ENCODE measurements around the gene DHRS3.
"Not testable (repeated sequence)": the region's sequence is repeated elsewhere in the genome, so short reads cannot be mapped to it uniquely, and the experiment has no call there.

- not testable (repeated sequence) for TF ChIP-seq POLR2AphosphoS5, POLR2A (IDR thresholded peaks at IDR 0.05)
- TF ChIP-seq, protein P1, sequence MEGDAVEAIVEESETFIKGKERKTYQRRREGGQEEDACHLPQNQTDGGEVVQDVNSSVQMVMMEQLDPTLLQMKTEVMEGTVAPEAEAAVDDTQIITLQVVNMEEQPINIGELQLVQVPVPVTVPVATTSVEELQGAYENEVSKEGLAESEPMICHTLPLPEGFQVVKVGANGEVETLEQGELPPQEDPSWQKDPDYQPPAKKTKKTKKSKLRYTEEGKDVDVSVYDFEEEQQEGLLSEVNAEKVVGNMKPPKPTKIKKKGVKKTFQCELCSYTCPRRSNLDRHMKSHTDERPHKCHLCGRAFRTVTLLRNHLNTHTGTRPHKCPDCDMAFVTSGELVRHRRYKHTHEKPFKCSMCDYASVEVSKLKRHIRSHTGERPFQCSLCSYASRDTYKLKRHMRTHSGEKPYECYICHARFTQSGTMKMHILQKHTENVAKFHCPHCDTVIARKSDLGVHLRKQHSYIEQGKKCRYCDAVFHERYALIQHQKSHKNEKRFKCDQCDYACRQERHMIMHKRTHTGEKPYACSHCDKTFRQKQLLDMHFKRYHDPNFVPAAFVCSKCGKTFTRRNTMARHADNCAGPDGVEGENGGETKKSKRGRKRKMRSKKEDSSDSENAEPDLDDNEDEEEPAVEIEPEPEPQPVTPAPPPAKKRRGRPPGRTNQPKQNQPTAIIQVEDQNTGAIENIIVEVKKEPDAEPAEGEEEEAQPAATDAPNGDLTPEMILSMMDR (IDR thresholded peaks at IDR 0.05): not testable (repeated sequence)
Measured at GRCh38 chr1:12564251-12564650, 53.8 kb downstream of the DHRS3 start.
